ENCODE data around the gene VPS29. TPM values are rescaled to one million over a fixed set of nuclear protein-coding genes. Genes with fewer than 3 reads are reported as not detected.

Gene VPS29
- polyA plus RNA-seq, 1 donor, result 253 TPM

DNA sequence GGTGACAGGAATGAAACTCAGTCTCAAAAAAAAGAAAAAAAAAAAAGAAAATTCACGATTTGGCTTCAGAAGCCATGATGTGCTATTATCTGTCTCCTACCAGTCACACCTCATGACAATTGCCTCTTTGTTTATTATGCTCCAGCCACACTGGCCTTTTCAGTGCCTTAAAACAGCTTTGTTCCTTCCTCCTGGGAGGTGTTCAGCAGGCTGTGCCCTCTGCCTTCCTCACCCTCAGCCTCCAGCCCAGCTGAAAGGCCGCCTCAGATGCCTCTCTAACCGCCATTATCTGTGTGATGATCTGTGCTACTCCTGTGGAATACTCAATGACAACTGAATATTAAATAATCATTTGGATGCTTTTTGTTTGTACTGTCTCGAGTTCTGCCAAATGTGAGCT lies 43.2 kb downstream of the VPS29 start:
- no peak for DNase-seq
- WGBS (ENCODE audit: insufficient coverage, low lambda C conversion rate), result no CpG with 5 or more reads among the region's 4 CpGs
- no peaks in the 10 kb centered on the region for H3K9me3 ChIP-seq (ENCODE audit: control insufficient read depth, low read depth, low read length)
- H3K27ac ChIP-seq (ENCODE audit: low read length), result no peak overlapping the region
- H3K27me3 ChIP-seq (ENCODE audit: control insufficient read depth, insufficient read depth, low read length), result no peaks in the 10 kb centered on the region
- H3K36me3 ChIP-seq (ENCODE audit: control insufficient read depth, insufficient read depth, low read length), result peaks cover 26% of the 10 kb centered on the region
- H3K4me3 ChIP-seq (ENCODE audit: low read length), result no peak overlapping the region
- no peaks in the 10 kb centered on the region for H3K4me1 ChIP-seq (ENCODE audit: control insufficient read depth, insufficient read depth, low read length)

DNA sequence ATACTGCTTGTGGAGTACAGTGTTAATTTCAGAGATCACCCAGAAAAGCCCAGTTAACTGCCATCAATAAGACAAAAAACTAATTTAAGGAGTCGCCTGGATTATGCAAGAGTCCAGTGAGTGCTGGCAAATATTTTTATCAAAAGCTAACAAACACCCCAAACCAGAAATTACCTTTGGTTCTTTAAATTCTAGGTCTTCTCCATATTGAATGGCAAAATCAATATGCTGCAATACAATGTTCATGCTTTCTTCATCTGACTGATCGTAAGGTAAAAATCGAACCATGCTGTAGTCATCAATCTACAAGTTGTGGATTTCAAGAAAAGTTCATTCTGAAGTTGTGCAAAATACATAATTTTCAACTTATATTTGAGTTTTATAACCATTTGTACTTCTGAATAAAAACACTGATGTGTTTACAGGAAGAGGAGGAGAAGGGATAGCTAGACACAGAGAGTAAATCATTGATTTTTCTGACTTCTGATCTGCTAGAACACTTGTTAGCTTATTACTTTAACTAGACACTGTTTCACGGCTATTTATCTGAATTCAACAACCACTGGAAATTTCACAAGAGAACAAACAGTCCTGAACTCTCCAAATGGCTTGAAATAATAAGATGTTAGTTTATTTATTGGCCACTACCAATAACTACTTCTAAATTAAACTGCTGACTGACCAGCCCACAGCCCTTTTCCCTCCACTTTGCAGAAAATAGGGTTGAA lies 48.2 kb downstream of the VPS29 start:
- Histone ChIP-seq H3K36me3 (ENCODE audit: control insufficient read depth, insufficient read depth, low read length) (peaks cover 17% of the 10 kb centered on the region), H3K27me3 (ENCODE audit: control insufficient read depth, insufficient read depth, low read length) (no peaks in the 10 kb centered on the region), H3K27ac (ENCODE audit: low read length) (no peak overlapping the region), H3K4me1 (ENCODE audit: control insufficient read depth, insufficient read depth, low read length) (no peaks in the 10 kb centered on the region), H3K4me3 (ENCODE audit: low read length) (no peak overlapping the region), H3K9me3 (ENCODE audit: control insufficient read depth, low read depth, low read length) (no peaks in the 10 kb centered on the region)
- WGBS (ENCODE audit: insufficient coverage, low lambda C conversion rate), result 80% methylated on average over 1 of the region's 4 CpGs
- DNase-seq, result no peak

DNA sequence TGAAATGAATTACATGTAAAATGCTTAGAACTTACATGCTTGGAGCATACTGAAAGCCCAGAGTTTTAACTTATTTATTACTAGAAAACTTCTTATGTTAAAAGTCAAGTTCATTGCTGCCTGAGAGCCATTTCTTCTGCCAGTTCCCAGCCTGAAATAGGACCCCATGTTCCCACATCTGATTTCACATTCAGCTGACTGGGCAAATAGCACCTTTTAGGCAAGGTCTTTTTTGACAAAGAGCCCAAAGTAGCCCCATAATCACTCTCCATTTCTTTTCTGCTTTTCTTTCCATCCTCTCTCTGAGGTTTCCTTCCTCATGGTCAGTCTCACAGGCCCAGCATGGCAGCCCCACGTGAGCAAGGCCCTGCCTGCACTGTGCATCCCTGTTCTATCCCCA lies 50.6 kb downstream of the VPS29 start:
- Histone ChIP-seq H3K27ac (ENCODE audit: low read length) (no peak overlapping the region), H3K36me3 (ENCODE audit: control insufficient read depth, insufficient read depth, low read length) (peaks cover 22% of the 10 kb centered on the region)
- no CpG with 5 or more reads among the region's 1 CpG for WGBS (ENCODE audit: insufficient coverage, low lambda C conversion rate)

DNA sequence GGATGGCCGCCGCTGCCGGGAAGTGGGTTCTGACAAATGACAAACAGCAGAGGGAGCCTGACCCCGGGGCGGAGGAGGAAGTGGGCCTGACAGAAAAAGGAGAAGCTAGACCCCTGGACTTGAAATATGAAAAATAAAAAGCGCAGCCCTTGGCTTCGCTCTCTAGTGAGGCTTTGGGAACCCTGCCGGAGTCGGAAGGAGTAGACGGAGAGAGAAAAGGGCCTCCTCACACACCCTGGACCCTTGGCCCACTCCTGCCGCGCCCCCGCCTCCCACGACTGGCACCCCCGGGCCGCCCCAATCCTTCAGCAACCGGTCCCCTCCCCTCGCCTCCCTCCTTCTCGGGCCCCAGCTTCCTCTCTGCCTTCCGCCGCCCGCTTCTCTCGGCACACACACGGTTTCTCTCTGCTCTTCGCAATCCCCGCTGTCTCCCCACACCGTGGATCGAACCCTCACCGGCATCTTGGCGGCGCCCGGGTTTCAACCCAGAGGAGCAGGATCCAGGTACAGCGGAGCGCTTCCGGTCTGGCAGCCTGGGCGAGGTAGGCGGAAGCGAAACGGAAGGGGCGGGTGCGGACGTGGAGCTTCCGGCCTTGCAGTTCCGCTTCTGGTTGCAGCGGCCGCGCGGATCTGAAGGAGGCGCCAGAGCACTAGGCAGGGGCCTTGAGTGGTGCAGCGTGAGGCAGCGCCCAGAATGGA lies 52.0 kb downstream of the VPS29 start, which contains the start of gene ARPC3:
Gene ARPC3 (minus strand): TSS at position 539 of the 699 bp plus-strand sequence. CDS start 77 bp downstream, at position 462.
- peak within 1 kb of the TSS; percentile 96 for H3K27ac ChIP-seq (ENCODE audit: low read length)
- H3K4me1 ChIP-seq (ENCODE audit: control insufficient read depth, insufficient read depth, low read length), result no peaks in the 10 kb centered on the region
- 0% methylated on average over 1 of the region's 51 CpGs for WGBS (ENCODE audit: insufficient coverage, low lambda C conversion rate)
- no peaks in the 10 kb centered on the region for H3K9me3 ChIP-seq (ENCODE audit: control insufficient read depth, low read depth, low read length)
- peak within 1 kb of the TSS; percentile 91 for H3K4me3 ChIP-seq (ENCODE audit: low read length)
- no peaks in the 10 kb centered on the region for H3K27me3 ChIP-seq (ENCODE audit: control insufficient read depth, insufficient read depth, low read length)
- H3K36me3 ChIP-seq (ENCODE audit: control insufficient read depth, insufficient read depth, low read length), result peaks cover 26% of the 10 kb centered on the region
- DNase-seq, result peak; percentile 95 to 96

More for the DNA sequence above, 50.6 kb downstream of the VPS29 start:
- Histone ChIP-seq H3K9me3 (ENCODE audit: control insufficient read depth, low read depth, low read length) (no peaks in the 10 kb centered on the region), H3K4me1 (ENCODE audit: control insufficient read depth, insufficient read depth, low read length) (no peaks in the 10 kb centered on the region), H3K27me3 (ENCODE audit: control insufficient read depth, insufficient read depth, low read length) (no peaks in the 10 kb centered on the region), H3K4me3 (ENCODE audit: low read length) (no peak overlapping the region)
- DNase-seq, result no peak

DNA sequence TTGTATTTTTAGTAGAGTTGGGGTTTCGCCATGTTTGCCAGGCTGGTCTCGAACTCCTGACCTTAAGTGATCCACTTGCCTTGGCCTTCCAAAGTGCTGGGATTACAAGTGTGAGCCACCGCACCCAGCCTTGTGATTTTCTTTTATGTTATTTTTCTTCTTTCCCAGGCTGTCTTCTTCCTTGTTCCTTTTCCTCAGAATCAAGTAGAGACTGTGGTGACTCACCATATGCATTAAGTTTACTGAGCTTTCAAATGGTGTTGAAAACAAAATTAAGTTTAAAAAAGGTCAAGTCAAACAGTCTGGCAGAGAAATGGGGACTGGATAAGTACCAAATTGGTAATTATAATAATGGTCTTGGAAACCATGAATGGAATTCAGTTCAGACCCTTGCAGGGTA lies 57.5 kb downstream of the VPS29 start:
- no peak overlapping the region for H3K4me3 ChIP-seq (ENCODE audit: low read length)
- H3K27me3 ChIP-seq (ENCODE audit: control insufficient read depth, insufficient read depth, low read length), result no peaks in the 10 kb centered on the region
- H3K4me1 ChIP-seq (ENCODE audit: control insufficient read depth, insufficient read depth, low read length), result no peaks in the 10 kb centered on the region
- no peaks in the 10 kb centered on the region for H3K9me3 ChIP-seq (ENCODE audit: control insufficient read depth, low read depth, low read length)
- WGBS (ENCODE audit: insufficient coverage, low lambda C conversion rate), result 100% methylated on average over 1 of the region's 3 CpGs
- H3K36me3 ChIP-seq (ENCODE audit: control insufficient read depth, insufficient read depth, low read length), result peaks cover 56% of the 10 kb centered on the region
- H3K27ac ChIP-seq (ENCODE audit: low read length), result no peak overlapping the region
- DNase-seq, result no peak

Other genes starting within 250 kb of the VPS29 start
- 144 TPM for gene ATP2A2, start 220.9 kb downstream of the VPS29 start, polyA plus RNA-seq
- gene ANAPC7, start 98.4 kb downstream of the VPS29 start, polyA plus RNA-seq, result 57.0 TPM
- gene ARPC3, start 51.8 kb downstream of the VPS29 start, polyA plus RNA-seq, result 298 TPM
- 16.2 TPM for gene GPN3, start 33.9 kb downstream of the VPS29 start, polyA plus RNA-seq
- gene FAM216A, start 33.3 kb downstream of the VPS29 start, polyA plus RNA-seq, result 10.6 TPM
- 0.49 TPM for gene RAD9B, start 220 bp upstream of the VPS29 start, polyA plus RNA-seq
- 20.5 TPM for gene PPTC7, start 81.2 kb upstream of the VPS29 start, polyA plus RNA-seq
- 25.2 TPM for gene TCTN1, start 112.0 kb upstream of the VPS29 start, polyA plus RNA-seq
- gene HVCN1, start 187.0 kb upstream of the VPS29 start, polyA plus RNA-seq, result 5.5 TPM
- gene PPP1CC, start 240.8 kb upstream of the VPS29 start, polyA plus RNA-seq, result 190 TPM

All from large intestine (tissue), 3 donors.